GM18511 (cell line): ENCODE measurements around the gene ANKRD2.
"Not testable (repeated sequence)": the region's sequence is repeated elsewhere in the genome, so short reads cannot be mapped to it uniquely, and the experiment has no call there.

Experiments
- ATAC-seq: cut with Tn5 transposase; IDR thresholded peaks from one replicate; pipeline ENCODE4 v1.9.1; 2021; ENCODE audit warnings: mild to moderate bottlenecking, moderate library complexity; ENCODE audit not compliant: unreplicated experiment

ANKRD2 gene

GRCh38 chr10:97572214-97572989, at the start of gene ANKRD2:
TSS of gene ANKRD2 (plus strand) at chr10:97572779. CDS start at chr10:97572789, 10 bp downstream.
- ATAC-seq = peak; percentile 80

DNA sequence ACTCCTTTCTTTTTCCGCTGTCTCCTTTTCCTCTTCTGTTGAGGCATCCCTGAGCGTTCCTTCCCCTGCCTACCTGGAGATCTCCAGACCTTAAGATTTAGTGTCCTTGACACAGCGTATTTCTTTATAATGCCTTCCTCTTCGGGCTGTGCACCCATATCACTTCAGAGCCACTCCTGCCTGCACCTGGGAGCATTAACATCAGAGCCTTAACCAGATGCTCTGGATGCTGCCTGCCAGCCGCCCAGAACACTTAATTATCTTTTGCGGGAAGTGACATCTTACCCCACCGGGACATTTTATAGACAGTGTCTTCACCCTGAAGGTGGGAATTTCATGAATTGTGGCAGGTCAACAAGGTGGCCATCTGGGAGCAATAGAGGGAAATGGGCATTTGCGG, 49.6 kb upstream of the ANKRD2 start:
- ATAC-seq = no peak

DNA sequence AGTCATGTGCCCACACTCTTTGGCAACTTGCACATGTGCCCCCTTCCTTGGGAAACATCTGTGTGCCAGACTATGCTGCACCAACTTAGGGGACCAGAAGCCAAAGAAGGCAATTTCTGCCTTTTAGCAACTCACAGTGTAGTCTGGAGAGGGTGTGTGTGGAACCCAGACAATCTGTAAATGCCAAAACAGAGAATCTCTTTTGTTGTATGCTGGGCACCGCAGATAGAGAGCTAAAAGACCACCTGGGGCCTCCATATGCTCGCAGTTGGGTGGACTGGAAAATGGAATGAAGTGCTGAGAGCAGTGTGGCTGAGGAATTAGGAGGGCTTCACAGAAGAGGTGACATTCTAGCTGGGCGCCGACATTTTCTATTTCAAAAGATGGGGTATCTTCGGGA, 47.5 kb upstream of the ANKRD2 start:
- no peak for ATAC-seq

DNA sequence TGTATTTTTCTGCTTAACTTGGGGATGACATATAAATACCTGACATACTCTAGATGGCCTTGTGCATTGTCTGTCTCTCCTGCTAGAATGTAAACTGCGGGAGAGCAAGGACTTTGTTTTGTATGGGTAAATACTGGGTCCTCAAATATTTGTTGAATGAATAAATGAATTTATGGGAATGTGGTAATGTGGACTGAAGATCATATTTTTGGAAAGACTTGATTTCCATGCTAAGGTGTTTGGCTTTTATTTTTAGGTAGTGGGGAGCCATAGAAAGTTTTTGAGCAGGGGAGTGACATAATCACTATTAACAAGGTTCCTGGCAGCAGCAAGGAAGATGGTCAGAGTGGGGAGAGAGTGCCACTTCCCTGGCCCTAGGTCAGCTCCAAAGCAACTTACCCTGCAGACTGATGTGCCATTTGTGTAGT, 46.9 kb upstream of the ANKRD2 start:
- ATAC-seq = no peak

GRCh38 chr10:97528876-97529275, 43.7 kb upstream of the ANKRD2 start:
- ATAC-seq = not testable (repeated sequence)

GRCh38 chr10:97529685-97530465, 42.7 kb upstream of the ANKRD2 start:
- ATAC-seq = no peak

DNA sequence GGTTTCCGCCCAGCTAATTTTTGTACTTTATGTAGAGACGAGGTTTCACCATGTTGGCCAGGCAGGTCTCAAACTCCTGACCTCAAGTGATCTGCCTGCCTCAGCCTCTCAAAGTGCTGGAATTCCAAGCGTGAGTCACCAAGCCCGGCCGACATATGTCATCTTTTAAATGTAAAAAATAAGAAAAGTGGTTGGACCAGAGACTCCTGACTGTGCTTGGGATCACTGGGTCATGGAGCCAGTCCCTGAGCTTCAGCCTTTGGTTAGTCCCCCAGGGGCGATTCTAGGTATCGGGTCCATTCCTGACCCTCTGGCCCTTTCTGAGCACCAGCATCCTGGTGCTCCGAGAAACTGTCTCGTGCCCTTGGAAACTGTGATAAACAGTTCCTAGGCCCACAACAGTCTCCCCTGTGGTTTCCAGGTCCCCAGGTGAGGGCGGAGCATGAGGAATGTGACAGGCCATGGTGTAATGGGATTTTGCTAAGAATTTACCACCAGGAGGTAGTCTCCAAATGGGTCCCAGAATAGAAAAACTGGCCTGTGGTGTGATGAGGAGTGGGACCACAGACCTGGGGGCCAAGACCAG, 41.1 kb upstream of the ANKRD2 start:
- no peak for ATAC-seq

- ATAC-seq = no peak
These were observed 39.5 kb upstream of the ANKRD2 start for GRCh38 chr10:97532935-97533671.

DNA sequence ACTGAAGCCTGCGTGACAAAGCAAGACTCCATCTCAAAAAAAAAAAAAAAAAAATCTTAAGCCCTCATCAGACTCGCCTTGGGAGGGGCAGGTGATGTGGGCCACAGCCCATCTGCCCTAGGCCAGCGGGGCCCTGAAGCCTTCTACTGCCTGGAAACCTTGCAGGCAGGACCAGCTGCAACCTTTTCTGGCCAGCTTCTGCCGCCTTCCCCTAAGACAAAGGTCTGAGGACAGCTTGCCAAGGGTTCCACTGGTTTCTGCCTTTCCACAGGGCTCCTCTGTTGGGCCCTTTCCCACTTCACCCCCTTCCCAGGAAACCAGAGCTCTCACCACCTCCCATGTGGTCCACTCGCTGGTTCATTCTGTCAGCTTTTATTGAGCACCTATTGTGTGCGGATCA, 38.7 kb upstream of the ANKRD2 start:
- no peak for ATAC-seq

DNA sequence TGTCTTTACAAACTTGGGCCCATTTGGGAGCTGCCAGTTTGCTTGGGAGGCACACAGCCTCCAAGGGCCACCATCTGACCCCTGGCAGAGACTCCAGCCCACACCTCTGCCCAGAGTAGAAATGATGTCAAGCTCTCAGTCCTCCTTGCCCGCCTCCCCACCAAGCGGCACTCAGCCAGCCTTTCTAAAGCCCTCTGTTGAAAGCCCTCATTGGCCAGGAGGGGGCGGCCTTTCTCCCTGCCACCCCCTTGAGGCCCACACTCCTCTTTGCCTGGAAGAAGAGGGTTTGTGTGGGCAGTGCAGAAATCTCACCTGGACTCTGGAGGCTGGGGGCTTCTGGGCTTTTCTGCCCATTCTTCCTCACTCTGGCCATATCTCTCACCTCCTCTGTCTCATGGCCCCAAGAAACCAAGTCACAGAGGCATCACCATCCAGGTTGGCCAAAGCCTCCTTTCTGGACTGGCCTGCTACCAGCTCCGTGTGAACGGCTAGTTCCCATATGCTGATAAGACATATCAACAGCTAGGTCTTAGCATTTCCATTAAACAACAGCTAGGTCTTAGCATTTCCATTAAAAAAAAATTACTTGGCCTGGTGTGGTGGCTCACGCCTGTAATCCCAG, 37.7 kb upstream of the ANKRD2 start:
- no peak for ATAC-seq

GRCh38 chr10:97537186-97537869, 35.3 kb upstream of the ANKRD2 start:
- ATAC-seq = no peak

GRCh38 chr10:97538411-97538810, 34.2 kb upstream of the ANKRD2 start:
- ATAC-seq = no peak

- no peak for ATAC-seq
These were observed 33.7 kb upstream of the ANKRD2 start for GRCh38 chr10:97538839-97539238.

DNA sequence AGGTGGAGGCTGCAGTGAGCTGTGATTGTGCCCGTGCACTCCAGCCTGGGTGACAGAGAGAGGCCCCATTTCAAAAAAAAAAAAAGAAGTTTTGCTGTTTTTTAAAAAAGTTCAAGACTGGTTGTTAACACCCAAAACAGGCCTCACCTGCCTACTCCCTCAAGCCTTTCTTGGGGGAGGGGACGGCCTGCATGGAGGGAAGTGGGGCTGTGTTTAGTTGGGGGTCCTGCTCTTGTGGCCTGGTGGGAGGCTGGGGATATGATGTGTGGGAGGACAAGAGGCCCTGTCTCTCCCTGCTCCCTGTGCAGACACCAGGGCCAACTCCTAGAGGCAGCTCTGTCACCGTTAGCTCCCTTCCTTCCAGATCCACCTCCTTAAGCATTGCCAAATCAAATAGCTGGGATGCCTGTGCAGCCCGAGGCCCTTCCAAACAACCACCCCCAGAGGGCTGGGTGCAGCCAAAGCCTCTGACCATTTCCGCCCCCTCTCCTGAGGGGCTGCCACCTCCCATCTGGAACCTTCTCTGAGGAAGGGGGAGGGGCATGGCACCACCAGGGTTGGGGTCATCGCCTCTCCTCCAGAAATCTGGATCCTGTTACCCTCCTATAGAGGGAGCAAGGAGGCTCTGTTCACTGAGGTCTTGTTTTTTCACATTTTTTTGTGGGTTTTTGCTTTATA, 32.9 kb upstream of the ANKRD2 start:
- ATAC-seq = no peak

GRCh38 chr10:97540669-97541500, 31.7 kb upstream of the ANKRD2 start:
- ATAC-seq = no peak

DNA sequence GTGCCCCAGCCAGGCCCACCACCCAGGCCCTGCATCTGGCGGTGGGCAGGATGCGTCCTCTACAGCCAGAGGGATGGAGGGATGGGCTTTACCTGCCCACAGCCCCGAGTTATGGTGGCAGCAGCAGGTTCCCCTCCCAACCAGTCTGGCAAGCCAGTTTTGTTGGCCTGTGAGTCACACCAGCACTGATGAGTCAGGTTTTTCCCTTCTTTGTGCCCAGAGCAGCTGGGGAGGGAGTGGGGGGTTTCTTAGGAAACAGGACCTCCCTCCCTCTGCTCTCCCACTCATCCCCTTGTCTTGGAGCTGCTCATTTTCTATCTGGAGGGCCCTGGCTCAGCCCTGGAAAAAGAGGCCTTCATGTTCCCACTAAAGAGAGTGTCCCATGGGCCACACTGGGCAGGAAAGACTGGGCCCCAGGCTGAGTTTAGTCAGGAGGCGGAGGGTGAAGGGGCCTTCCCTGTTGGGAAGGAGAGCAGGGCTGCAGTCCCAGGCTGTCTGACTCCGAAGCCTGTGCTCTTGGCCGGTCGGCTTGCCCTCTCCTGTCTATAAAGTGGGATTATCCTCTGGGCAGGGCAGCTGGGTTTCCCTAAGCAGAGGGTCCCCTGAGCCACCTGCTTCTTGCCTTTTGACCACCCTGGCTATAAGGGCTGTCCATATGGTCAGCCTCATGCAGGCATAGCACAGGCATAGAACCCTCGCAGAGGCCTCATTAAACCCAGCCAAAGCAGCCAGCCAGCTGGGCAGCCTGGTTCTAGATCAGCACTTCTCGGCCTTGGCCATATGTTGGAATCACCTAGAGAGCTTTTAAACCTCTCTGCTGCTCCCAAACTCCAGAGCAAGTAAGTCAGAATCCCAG, 30.2 kb upstream of the ANKRD2 start:
- no peak for ATAC-seq

DNA sequence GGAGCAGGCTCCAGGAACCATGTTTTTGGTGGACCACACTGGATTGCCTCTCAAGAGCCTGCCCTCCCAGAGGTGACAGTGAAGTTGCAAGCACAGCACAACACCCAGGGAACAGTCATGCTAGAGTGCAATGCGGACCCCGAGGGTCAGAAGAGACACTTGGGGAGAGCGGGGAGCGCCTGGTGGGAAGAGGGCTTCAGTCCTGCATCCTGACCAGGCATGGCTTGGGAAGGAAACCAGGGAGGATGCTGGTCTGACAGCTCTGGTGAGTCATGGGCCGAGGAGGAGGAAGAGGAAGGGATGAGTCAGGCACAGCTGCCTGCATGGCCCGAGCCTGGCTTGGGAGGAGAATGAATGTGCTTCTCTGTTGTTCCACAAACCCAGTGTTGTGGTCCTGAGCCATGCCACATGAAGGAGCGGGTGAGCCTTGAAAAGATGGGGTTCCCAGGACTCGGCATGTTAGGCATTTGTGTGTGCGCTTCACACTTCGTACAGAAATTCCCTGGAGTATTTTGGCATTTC, 29.5 kb upstream of the ANKRD2 start:
- ATAC-seq = no peak
